C1 segment of cervical spinal cord (tissue), 14 donors: ENCODE measurements around the gene ITPK1.
A peak's percentile ranks its signal among the peaks of the same experiment; 100 is the strongest.
"Not testable (repeated sequence)": the region's sequence is repeated elsewhere in the genome, so short reads cannot be mapped to it uniquely, and the experiment has no call there.

ENCODE experiments used
- DNase-seq, 14 donors: peaks; one replicate each; lab custom pipeline; 2025; lab: John Stamatoyannopoulos, UW

Gene ITPK1

GRCh38 chr14:93131257-93131820 lies 15.6 kb upstream of the ITPK1 start:
- not testable (repeated sequence) for DNase-seq

DNA sequence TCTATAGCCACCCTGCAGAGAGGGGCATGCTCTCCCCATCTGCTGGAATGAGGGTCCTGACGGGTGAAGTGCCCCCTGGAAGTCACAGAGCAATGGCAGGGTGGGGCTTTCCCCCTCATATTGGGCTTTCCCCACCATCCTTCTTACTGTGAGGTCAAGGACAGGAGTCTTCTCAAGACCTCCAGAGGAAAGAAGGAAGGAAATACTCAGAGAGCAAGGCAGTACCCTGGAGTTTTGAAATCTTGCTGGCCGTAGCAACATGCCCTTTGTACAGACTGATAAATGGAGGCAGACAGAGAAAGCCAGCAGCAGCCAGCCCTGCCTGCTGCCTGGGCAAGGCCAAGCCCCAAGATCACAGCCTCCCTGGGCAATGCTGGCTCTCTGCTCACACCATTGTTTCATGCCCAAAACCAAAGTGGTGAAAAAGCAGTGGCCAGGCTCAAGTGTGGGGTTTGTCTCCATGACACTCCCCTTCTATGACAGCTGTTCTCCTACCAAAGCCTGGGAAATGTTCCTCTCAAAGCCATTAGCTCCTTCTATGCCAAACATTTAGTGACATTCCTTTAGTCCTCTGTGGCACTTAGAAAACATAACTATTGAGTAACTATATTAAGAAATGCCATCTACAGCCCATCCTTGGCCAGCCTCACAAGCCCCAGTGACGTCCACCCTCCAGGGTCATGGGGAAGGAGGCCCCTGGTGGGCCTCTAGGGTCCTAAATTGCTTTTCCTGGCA lies 13.2 kb upstream of the ITPK1 start:
- no peak for DNase-seq

DNA sequence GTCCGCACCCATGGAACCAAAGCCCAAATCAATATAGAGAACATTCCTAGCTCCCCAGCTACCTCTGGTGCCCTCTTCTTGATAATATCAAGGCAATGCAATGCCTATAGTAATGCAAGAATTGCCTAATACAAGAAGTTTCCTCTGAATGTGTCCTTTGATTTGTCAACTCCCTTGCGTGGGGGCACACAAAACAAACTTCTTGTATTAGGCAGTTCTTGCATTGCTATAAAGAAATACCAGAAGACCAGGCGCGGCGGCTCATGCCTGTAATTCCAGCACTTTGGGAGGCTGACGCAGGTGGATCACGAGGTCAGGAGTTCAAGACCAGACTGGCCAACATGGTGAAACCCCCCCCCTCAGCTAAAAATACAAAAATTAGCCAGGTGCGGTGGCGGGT lies 10.4 kb upstream of the ITPK1 start:
- DNase-seq: no peak

- DNase-seq: no peak
Measured at GRCh38 chr14:93122826-93123225, 7.1 kb upstream of the ITPK1 start.

DNA sequence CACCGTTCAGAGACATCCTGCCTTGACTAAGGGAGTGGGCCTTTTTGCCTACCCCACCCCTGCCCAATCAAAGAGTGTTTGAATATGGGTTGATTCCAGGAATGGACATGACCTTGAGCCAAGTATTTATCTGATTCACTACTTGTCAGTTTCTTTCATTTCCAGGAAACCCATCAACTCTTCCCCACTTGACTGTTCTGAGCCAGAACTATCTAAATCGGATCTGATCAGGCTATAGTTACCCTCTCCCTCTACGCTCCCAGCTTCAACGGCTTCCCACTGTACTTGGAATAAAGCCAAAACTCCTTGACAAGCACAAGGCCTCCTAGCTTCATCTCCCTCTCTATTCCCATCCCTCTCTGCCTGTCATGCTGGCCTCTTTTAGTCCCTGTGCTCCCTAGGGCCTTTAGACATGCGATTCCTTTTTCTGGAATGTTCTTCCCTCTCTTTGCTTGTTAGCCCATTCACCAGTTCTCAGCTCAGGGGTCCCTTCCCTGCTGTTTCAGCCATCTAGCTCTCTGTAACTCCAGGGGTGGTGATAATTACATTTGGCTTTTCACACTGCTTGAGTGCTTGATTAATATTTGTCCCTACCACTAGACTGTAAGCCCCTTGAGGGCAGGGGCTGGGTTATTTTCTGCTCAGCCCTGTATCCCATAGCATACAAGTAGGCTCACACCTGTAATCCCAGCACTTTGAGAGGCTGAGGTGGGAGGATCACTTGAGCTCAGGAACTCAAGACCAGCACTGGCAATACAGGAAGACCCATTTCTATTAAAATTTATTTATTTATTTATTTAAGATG lies 5.5 kb upstream of the ITPK1 start:
- DNase-seq: no peak

DNA sequence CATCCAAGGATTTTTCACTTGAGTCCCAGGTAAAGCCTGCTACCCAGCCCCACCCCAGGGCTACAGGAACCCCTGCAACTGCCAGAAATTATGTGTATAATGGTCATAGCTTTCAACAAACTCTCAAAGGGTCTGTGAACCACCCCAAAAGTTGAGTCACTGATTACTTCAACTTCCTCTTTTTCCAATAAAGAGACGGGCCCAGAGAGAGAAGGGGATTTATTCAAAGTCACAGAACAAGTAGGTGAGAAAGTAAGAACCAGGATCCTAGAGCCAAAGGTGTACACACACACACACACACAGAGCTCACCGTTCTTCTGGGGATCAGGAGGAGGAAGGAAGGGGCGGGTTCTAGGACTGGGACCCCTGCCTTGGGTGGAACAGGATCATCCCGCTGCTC lies 4.8 kb upstream of the ITPK1 start:
- DNase-seq: no peak

GRCh38 chr14:93116676-93117200 lies 1.0 kb upstream of the ITPK1 start:
- no peak for DNase-seq

GRCh38 chr14:93115069-93115820 lies 480 bp downstream of the ITPK1 start:
- peak in 13 of 14 donors; percentile 40 to 96 (median 79) for DNase-seq

GRCh38 chr14:93114713-93115068 lies 1.0 kb downstream of the ITPK1 start:
- no peak for DNase-seq

- DNase-seq: peak in 3 of 14 donors; percentile 30 to 46 (median 33)
Measured at GRCh38 chr14:93114068-93114710, 1.5 kb downstream of the ITPK1 start.

GRCh38 chr14:93113678-93114067 lies 2.1 kb downstream of the ITPK1 start:
- DNase-seq: peak in 3 of 14 donors; percentile 37 to 62 (median 38)

DNA sequence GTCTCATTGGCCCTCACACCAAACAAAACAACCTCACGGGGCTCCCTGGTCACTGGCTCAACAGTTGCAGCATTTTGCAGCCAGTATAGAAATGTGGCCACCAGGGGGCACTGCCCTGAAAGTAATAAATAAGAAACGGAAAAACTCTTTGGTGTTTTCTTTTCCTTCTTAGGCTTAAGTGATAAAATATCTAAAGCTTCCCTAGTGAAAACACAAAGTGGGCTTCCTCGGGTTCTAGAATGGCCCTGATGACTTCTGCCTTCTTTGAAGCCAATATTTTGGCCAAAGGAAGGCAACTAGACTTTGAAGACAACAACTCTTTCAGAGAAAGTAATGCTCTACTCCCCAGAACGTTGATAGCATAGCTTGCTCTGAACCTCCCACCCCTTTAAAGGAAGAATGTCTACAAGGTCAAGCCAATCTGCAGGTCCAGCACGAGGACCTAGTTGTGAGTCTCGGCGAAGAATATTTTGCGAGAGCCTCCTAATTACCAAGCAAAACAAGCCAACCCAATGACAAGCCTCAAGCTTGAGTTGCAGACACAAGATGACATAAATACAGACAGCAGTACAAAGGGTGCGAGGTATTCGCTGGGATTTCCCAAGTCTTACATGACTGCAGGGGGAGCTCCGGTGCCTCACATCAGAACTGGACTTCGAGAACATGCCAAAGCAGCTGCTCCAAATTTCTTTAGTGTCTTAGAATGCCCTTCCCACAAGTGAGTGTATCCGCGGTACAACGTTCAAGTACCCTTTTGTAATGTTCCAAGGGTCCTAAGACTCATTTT lies 2.6 kb downstream of the ITPK1 start:
- peak in 12 of 14 donors; percentile 26 to 74 (median 54) for DNase-seq

GRCh38 chr14:93111541-93111940 lies 4.2 kb downstream of the ITPK1 start:
- DNase-seq: not testable (repeated sequence)

GRCh38 chr14:93110856-93111419 lies 4.8 kb downstream of the ITPK1 start:
- DNase-seq: no peak

DNA sequence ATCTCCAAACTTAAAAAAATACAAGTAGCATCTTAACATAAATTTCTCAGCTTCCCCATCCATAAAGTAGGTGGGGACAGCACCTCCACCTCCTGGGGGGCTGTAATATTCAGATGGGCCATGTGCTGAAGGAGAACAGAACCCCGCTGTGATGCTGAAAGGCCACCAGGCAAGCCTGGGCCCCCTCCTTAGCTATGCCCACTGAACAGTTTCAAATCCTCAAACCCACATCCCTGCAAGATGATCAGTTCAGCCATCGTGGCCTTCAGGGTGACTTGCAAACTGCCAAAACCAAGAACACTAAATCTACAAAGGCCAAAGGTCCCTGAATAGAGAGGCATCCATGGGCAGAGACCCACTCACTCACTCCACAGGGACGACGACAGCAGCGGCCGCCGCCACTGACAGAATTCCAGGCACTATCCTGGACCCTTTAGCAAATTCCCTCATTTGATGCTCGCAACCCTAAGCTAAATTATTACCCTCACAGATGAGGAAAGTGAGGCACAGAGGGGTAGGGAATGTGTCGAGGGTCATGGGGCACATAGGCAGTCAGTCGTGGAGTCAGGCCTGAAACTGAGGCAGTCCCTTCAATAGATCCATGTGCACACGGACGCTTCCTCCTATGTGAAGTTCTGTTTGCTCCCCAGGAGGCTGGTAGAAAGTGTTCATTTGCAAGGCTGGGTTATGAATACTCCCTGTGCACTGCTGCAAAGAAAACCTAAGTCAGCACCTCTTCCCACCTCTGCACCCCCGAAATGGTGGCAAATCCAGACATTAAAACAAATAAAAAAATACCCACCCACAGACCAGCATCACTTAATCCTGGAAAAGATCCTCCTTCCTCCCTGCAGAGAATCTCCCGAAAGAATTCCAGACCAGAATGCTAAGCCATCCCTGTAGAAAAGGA lies 5.9 kb downstream of the ITPK1 start:
- no peak for DNase-seq

DNA sequence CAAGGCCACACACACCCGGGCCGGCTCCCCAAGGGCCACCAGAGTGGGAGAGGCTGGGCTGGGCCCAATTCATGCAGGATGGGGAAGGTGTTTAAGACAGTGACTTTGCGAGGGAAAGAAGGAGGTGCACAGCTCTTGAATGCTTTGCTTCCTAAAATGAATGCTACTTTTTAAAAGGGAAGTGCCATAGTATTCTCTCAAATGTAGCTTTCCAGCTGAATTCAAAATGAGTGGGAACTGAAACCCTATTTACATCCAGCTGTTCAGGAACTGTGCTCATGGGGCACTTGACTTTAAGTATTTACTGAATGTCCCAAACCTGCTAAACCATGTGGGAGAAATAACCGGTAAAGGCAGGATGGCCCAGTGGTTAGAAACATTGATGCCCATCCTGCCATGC lies 7.6 kb downstream of the ITPK1 start:
- DNase-seq: no peak

- no peak for DNase-seq
Measured at GRCh38 chr14:93107453-93107852, 8.3 kb downstream of the ITPK1 start.

GRCh38 chr14:93106541-93107156 lies 9.1 kb downstream of the ITPK1 start:
- DNase-seq: no peak
